ENCODE results near the gene RASGRF2.

DNA sequence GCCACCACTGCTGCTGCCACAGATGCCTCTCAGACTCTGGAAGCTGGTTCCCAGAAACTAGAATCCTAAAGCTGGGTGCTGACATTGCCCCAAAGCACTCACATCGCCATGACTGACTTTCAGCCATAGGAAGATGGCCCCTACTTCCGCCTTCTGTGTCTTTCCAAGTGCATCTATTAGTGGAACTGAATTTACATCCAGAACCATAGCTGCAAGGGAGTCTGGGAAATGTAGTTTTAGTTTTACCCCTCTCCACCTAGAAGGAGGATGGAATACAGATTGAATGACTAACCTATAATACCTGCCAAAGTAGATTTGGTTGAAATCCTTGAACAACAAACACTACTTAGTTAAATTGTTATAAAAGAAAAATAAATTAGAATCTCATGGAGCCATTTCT, 118.8 kb downstream of the RASGRF2 start:
- TF ChIP-seq CTCF (IDR thresholded peaks at IDR 0.05): no peak
- no peak for TF ChIP-seq POLR2A (IDR thresholded peaks at IDR 0.05)
